Coronary artery (tissue), 2 donors: ENCODE results near the gene VCX3A.
"Not testable (repeated sequence)": the region's sequence is repeated elsewhere in the genome, so short reads cannot be mapped to it uniquely, and the experiment has no call there.

Experiments used
- DNase-seq: peaks from one replicate; pipeline ENCODE4 v3.0.0-alpha.2; 2017; ENCODE audit warnings: low spot score
- H3K27ac ChIP-seq, 2 donors: fragments of 200-600 bp; sonication (generic); one replicate each; pipeline ENCODE4 v1.5.1; 2016 to 2019
- H3K4me3 ChIP-seq: fragments of 200-600 bp; sonication (generic); 2 replicates; pipeline ENCODE4 v1.5.1; 2016; ENCODE audit warnings: mild to moderate bottlenecking, moderate library complexity
- TF ChIP-seq, protein P1 (sequence below): fragments of 200-600 bp; sonication (generic); IDR thresholded peaks from one replicate; pipeline ENCODE4 v1.5.1; 2019; ENCODE audit warnings: antibody characterized with exemption

The VCX3A gene

DNA sequence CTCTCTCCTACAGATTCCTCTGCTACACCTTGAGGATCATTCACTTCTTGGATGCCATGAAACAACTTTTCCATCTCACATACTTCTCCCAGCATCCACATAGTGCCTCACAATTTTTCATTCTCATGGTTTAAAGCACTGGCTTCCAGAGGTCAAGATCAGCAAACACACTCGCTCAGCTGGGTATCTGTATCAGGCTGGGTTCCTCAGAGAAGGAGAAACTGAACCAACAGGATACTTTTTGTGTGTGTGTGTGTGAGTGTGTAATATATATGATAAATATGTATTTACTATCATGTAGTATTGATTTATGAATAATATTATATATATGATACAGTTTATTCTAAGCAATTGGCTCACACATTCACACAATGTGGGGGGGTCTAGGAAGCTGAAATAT is at the start of gene VCX3A:
Gene VCX3A (minus strand): TSS at position 101 of the 400 bp plus-strand sequence. CDS start 621 bp downstream, outside the sequence.
- not testable (repeated sequence) for DNase-seq, H3K4me3 ChIP-seq, H3K27ac ChIP-seq

DNA sequence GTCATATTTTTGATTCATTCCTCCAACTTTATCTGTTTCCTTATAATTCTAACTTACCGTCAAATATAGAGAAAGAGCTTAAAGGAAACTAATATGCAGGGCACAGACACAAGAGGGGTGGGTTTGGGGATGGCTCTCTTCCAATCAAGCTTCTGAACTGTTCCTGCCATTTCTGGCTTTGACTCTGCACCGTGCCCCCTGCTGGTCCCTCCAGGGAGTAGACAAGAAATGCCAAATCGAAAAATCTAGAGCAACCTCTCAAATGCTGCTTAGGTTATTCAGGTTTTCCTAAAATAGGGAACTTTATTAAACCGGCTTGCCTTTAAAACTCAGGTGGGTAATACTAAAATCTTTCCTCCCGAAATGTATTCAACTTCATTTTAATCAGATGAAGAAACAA is 39.8 kb upstream of the VCX3A start:
- H3K4me3 ChIP-seq, result no peak overlapping the region
- no peak for DNase-seq
- TF ChIP-seq, protein P1, sequence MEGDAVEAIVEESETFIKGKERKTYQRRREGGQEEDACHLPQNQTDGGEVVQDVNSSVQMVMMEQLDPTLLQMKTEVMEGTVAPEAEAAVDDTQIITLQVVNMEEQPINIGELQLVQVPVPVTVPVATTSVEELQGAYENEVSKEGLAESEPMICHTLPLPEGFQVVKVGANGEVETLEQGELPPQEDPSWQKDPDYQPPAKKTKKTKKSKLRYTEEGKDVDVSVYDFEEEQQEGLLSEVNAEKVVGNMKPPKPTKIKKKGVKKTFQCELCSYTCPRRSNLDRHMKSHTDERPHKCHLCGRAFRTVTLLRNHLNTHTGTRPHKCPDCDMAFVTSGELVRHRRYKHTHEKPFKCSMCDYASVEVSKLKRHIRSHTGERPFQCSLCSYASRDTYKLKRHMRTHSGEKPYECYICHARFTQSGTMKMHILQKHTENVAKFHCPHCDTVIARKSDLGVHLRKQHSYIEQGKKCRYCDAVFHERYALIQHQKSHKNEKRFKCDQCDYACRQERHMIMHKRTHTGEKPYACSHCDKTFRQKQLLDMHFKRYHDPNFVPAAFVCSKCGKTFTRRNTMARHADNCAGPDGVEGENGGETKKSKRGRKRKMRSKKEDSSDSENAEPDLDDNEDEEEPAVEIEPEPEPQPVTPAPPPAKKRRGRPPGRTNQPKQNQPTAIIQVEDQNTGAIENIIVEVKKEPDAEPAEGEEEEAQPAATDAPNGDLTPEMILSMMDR, result no peak
- H3K27ac ChIP-seq, result no peak overlapping the region

DNA sequence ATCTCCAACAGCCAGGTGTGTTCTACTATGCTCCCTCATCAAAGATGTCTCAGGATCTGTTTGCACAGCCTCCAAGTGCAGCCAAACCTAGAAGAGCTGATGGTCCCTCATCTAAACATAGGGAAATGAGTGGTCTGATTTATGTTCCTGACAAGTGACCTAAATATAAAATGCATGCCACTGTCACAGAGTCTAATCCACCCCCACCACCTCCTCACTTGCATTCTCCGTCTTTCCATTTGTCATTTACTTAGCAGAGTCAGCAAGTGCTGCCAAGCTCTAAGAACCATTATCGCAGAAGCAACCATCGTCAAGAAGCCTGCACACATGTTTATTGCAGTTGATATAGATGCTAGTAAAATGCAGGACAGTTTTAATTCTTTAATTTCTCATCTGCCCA is 33.1 kb upstream of the VCX3A start:
- DNase-seq, result no peak
- Histone ChIP-seq H3K4me3 (no peak overlapping the region), H3K27ac (no peak overlapping the region)
- TF ChIP-seq, protein P1, result no peak

DNA sequence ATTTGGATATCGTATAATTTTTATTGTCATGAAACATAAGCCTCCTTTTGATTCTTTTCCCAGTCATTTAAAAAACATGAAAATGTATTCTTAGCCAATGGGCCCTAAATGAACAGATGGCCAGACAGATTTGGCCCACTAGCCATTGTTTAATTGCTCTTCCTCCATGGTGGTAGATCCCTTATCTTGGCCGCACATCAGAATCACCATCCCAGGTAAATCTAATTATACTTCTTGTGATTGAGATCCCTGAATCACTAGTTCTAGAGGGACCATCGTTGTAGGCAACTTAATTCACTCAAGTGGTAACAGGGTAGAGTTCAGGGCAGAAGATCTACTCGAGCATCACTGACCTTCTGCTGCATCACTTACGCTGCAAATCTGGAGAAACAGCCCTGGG is 24.1 kb upstream of the VCX3A start:
- H3K27ac ChIP-seq, result no peak overlapping the region
- DNase-seq, result no peak
- H3K4me3 ChIP-seq, result no peak overlapping the region
- TF ChIP-seq, protein P1, result no peak

DNA sequence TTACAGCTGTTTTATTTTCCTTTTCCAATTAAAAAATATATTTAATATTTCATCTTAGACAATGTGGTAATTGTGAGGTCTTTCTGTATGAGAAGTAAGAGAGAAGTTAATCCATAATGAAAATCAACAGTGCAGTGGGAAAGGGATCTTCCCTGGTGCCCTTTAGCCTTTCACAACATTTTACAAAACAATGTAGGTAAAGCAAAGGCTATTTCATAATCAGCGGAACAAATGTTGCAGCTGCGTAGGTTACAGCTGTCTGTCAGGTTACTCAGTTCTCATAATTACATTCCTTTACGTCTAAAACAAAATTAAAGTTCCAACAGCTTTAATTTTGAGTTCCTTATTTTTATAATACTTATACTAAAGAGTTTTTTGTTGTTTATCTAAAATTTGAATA is 22.8 kb upstream of the VCX3A start:
- DNase-seq, result no peak
- H3K27ac ChIP-seq, result no peak overlapping the region
- TF ChIP-seq, protein P1, result no peak
- H3K4me3 ChIP-seq, result no peak overlapping the region

DNA sequence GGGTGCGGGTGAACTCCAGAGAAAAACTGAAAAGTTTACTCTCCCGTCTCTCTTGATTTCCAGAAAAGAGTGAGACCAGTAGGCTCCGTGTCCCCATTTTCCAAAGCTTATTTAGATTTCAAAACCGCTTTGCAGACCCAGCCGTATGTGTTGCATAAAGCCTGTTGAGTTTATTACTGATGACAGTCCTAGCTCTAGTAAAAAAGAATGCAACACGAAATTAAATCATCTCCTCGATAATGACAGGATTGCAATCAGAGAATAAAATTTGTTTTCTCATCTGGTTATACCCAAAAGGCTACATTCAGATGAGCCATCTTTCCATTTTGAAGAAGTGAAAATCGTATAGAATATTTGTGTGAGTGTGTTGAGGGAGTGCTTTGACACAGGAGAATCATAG is 16.1 kb upstream of the VCX3A start:
- no peak overlapping the region for H3K4me3 ChIP-seq
- TF ChIP-seq, protein P1, result no peak
- DNase-seq, result no peak
- no peak overlapping the region for H3K27ac ChIP-seq

DNA sequence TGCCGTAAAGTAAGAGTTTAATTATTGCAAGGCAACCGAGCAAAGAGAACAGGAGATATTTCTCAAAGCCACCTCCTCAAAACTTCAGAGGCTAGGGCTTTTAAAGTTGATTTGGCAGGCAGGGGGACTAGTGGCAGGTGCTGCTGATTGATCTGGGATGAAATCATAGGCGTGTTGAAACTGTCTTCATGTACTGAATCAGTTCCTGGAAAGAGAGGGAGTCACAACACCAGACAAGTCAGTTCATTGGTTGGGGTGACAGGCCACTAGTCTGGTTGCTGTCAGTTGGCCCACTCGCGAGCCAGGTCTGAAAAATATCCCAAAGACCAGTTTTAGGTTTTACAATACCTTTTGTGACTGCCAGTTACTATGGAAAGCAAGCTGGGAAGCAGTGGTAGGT is 10.8 kb upstream of the VCX3A start:
- Histone ChIP-seq H3K4me3 (no peak overlapping the region), H3K27ac (no peak overlapping the region)
- TF ChIP-seq, protein P1, result no peak
- DNase-seq, result no peak
